GM13976 (cell line): ENCODE data around the gene SON.

Experiments used
- DNase-seq: peaks from one replicate; pipeline ENCODE4 v3.0.0; 2012; ENCODE audit warnings: low spot score
- in situ Hi-C: fragments of 300-500 bp; cut with MboI; formaldehyde crosslinking; loops from one replicate; pipeline ENCODE4 v1.12.0; 2022; ENCODE audit warnings: low sequenced_read_pairs, mixed read lengths, inconsistent platforms; ENCODE audit not compliant: unreplicated experiment
- TF ChIP-seq, protein P1 (sequence below): IDR thresholded peaks from 2 replicates; pipeline ENCODE4 v1.5.1; 2012; ENCODE audit warnings: borderline replicate concordance, mild to moderate bottlenecking; ENCODE audit not compliant: insufficient read depth; ENCODE audit errors: extremely low read depth, missing control alignments, control extremely low read depth

The SON gene

DNA sequence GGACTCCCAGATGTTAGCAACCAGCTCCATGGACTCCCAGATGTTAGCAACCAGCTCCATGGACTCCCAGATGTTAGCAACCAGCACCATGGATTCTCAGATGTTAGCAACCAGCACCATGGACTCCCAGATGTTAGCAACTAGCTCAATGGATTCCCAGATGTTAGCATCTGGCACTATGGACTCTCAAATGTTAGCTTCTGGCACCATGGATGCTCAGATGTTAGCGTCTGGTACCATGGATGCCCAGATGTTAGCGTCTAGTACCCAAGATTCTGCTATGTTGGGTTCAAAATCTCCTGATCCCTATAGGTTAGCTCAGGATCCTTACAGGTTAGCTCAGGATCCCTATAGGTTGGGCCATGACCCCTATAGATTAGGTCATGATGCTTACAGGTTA, 8.8 kb downstream of the SON start:
- no peak for DNase-seq
- in situ Hi-C loops: no loop called here
- TF ChIP-seq, protein P1, sequence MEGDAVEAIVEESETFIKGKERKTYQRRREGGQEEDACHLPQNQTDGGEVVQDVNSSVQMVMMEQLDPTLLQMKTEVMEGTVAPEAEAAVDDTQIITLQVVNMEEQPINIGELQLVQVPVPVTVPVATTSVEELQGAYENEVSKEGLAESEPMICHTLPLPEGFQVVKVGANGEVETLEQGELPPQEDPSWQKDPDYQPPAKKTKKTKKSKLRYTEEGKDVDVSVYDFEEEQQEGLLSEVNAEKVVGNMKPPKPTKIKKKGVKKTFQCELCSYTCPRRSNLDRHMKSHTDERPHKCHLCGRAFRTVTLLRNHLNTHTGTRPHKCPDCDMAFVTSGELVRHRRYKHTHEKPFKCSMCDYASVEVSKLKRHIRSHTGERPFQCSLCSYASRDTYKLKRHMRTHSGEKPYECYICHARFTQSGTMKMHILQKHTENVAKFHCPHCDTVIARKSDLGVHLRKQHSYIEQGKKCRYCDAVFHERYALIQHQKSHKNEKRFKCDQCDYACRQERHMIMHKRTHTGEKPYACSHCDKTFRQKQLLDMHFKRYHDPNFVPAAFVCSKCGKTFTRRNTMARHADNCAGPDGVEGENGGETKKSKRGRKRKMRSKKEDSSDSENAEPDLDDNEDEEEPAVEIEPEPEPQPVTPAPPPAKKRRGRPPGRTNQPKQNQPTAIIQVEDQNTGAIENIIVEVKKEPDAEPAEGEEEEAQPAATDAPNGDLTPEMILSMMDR: no peak

DNA sequence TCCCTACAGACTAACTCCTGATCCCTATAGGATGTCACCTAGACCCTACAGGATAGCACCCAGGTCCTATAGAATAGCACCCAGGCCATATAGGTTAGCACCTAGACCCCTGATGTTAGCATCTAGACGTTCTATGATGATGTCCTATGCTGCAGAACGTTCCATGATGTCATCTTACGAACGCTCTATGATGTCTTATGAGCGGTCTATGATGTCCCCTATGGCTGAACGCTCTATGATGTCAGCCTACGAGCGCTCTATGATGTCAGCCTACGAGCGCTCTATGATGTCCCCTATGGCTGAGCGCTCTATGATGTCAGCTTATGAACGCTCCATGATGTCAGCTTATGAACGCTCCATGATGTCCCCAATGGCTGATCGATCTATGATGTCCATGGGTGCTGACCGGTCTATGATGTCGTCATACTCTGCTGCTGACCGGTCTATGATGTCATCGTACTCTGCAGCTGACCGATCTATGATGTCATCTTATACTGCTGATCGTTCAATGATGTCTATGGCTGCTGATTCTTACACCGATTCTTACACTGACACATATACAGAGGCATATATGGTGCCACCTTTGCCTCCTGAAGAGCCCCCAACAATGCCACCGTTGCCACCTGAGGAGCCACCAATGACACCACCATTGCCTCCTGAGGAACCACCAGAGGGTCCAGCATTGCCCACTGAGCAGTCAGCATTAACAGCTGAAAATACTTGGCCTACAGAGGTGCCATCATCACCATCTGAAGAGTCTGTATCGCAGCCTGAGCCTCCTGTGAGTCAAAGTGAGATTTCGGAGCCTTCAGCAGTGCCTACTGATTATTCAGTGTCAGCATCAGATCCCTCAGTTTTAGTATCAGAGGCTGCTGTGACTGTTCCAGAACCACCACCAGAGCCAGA, 9.5 kb downstream of the SON start:
- DNase-seq: no peak
- TF ChIP-seq, protein P1: no peak
- in situ Hi-C loops: no loop called here

DNA sequence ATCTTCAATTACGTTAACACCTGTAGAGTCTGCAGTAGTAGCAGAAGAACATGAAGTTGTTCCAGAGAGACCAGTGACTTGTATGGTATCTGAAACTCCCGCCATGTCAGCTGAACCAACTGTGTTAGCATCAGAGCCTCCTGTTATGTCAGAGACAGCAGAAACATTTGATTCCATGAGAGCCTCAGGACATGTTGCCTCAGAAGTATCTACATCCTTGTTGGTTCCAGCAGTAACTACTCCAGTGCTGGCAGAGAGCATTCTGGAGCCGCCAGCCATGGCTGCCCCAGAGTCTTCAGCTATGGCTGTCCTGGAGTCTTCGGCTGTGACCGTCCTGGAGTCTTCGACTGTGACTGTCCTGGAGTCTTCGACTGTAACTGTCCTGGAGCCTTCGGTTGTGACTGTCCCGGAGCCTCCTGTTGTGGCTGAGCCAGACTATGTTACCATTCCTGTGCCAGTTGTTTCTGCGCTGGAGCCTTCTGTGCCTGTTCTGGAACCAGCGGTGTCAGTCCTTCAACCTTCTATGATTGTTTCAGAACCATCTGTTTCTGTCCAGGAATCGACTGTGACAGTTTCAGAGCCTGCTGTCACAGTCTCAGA, 10.3 kb downstream of the SON start:
- no peak for DNase-seq
- in situ Hi-C loops: no loop called here
- TF ChIP-seq, protein P1: no peak

DNA sequence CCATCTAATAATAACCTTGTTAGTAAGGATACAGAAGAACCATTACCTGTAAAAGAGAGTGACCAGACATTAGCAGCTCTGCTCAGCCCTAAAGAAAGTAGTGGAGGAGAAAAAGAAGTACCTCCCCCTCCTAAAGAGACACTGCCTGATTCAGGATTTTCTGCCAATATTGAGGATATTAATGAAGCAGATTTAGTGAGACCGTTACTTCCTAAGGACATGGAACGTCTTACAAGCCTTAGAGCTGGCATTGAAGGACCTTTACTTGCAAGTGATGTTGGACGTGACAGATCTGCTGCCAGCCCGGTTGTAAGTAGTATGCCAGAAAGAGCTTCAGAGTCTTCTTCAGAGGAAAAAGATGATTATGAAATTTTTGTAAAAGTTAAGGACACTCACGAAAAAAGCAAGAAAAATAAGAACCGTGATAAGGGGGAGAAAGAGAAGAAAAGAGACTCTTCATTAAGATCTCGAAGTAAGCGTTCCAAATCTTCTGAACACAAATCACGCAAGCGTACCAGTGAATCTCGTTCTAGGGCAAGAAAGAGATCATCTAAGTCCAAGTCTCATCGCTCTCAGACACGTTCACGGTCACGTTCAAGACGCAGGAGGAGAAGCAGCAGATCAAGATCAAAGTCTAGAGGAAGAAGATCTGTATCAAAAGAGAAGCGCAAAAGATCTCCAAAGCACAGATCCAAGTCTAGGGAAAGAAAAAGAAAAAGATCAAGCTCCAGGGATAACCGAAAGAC, 11.6 kb downstream of the SON start:
- TF ChIP-seq, protein P1: no peak
- in situ Hi-C loops: no loop called here
- DNase-seq: no peak

DNA sequence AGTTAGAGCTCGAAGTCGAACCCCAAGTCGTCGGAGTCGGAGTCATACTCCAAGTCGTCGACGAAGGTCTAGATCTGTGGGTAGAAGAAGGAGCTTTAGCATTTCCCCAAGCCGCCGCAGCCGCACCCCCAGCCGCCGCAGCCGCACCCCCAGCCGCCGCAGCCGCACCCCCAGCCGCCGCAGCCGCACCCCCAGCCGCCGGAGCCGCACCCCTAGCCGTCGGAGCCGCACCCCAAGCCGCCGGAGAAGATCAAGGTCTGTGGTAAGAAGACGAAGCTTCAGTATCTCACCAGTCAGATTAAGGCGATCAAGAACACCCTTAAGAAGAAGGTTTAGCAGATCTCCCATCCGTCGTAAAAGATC, 12.1 kb downstream of the SON start:
- TF ChIP-seq, protein P1: no peak
- in situ Hi-C loops: no loop called here
- no peak for DNase-seq

DNA sequence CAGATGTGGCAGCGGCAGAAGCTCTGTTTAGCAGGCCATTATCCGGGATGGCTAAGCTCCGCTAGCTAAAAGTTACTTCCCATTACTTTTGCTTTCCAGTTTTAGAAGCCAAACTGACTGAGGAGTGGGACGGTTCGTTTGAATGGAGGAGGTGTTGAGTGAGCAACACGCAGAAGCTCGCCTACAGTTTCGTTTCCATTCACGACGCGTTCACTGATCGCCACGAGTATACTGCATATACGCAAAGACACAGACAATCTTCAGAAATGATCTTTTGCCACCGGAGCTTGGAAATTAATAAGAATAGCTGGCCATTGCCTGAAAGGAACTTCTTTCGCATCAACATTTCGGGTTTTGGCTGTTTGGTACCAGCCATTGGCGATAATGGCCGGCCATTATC, 14.6 kb downstream of the SON start:
- in situ Hi-C loops: no loop called here
- TF ChIP-seq, protein P1: no peak
- no peak for DNase-seq
